GM12873 (cell line): ENCODE results near the gene FBXL3.

ENCODE experiments used
- TF ChIP-seq, protein P1 (sequence below): IDR thresholded peaks from 2 replicates; pipeline ENCODE4 v1.5.1; 2012; ENCODE audit warnings: low read depth, mild to moderate bottlenecking, moderate library complexity, low read length, control low read depth; ENCODE audit not compliant: insufficient read depth; ENCODE audit errors: missing control alignments

FBXL3 gene

DNA sequence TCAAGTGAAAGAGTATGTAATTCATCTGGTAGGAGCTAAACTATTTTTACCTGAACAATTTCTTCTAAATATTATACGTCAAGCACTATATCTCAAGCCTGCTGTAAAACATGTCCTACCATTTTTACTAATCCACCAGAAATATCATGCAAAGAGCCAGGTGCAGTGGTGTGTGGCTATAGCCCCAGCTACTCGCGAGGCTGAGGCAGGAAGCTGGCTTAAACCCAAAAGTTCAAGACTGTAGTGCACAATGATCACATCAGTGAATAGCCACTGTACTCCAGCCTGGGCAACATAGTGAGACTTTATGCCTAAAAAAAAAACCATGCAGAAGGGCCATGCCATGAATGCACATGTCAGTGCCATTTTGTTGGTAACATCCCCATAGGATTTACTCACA lies 55.7 kb downstream of the FBXL3 start:
- TF ChIP-seq, protein P1, sequence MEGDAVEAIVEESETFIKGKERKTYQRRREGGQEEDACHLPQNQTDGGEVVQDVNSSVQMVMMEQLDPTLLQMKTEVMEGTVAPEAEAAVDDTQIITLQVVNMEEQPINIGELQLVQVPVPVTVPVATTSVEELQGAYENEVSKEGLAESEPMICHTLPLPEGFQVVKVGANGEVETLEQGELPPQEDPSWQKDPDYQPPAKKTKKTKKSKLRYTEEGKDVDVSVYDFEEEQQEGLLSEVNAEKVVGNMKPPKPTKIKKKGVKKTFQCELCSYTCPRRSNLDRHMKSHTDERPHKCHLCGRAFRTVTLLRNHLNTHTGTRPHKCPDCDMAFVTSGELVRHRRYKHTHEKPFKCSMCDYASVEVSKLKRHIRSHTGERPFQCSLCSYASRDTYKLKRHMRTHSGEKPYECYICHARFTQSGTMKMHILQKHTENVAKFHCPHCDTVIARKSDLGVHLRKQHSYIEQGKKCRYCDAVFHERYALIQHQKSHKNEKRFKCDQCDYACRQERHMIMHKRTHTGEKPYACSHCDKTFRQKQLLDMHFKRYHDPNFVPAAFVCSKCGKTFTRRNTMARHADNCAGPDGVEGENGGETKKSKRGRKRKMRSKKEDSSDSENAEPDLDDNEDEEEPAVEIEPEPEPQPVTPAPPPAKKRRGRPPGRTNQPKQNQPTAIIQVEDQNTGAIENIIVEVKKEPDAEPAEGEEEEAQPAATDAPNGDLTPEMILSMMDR: no peak

DNA sequence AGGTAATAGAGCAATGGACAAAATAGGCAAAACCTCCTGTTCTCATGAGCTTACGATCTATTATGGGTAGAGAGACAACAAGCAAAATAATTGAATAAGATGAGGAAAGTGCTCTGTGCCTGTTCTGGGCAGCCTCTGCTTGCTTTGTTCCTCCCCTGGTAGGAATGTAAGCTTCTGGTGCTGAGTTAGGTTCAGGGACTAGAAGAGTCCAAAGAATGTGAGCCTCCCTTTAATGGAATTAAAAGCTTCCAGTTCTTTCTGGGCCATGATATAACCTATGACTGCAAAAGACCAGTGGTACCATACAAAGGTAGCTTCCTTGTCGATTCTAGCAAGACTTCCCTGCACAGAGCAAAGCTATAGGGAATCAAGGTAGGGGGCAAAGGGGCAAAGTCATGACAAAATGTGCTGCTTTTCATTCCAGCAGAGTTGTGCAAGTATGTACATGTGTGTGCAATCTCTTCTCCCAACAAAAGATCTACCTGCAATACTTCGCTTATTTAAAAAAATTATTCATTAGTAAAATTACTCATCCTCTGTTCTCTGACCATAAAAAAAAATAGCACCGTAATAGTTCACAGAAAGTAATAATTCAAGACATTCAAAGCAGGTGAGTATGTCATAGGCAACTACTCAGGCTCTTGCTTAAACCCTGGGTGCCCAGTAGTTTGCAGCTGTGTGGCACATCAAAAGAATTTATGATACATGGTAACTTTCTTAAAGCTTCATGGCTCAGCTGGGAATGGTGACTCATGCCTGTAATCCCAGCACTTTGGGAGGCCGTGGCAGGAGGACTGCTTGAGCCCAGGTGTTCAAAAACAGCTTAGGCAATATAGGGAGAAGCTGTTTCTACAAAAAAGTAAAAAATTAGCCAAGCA lies 57.2 kb downstream of the FBXL3 start:
- TF ChIP-seq, protein P1: no peak

- TF ChIP-seq, protein P1: no peak
Measured at GRCh38 chr13:76968041-76968440, 58.9 kb downstream of the FBXL3 start.

- TF ChIP-seq, protein P1: no peak
Measured at GRCh38 chr13:76967031-76967430, 59.9 kb downstream of the FBXL3 start.

GRCh38 chr13:76965759-76966421 lies 61.1 kb downstream of the FBXL3 start:
- TF ChIP-seq, protein P1: no peak

DNA sequence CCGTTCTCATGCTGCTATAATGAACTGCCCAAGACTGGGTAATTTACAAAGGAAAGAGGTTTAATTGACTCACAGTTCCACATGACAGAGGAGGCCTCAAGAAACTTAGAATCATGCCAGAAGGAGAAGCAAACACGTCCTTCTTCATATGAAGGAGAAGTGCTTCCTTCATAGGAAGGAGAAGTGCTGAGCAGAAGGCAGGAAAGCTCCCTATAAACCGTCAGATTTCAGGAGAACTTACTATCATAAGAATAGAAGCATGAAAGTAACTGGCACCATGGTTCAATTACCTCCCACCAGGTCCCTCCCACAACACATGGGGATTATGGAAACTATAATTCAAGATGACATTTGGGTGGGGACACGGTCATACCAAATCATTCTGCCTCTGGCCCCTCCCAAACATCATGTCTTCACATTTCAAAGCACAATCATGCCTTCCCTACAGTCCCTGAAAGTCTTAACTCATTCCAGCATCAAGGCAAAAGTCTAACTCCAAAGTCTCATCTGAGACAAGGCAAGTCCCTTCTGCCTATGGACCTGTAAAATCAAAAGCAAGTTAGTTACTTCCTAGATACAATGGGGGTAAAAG lies 68.0 kb downstream of the FBXL3 start:
- TF ChIP-seq, protein P1: no peak

GRCh38 chr13:76955661-76956060 lies 71.3 kb downstream of the FBXL3 start:
- TF ChIP-seq, protein P1: no peak
